Endothelial cell of umbilical vein (primary cell): ENCODE measurements around the gene ST8SIA2. TPM values are rescaled to one million over a fixed set of nuclear protein-coding genes. Genes with fewer than 3 reads are reported as not detected.

ENCODE experiments used
- BruUV-seq: library from RNA; stranded (reverse); fragments of 400-500 nt; replicated peaks from 2 replicates; lab custom pipeline; 2021; lab: Mats Ljungman, UMichigan
- CTCF ChIA-PET: fragments of 300-600, 350-600 bp; sonication (Branson Sonifier 250); formaldehyde crosslinking; loops from one replicate; lab custom pipeline; 2021; ENCODE audit warnings: antibody characterized with exemption, inconsistent platforms; lab: Charles Lee
- POLR2A ChIA-PET: fragments of 300-600, 350-600 bp; sonication (Branson Sonifier 250); formaldehyde crosslinking; loops from one replicate; lab custom pipeline; 2021; ENCODE audit warnings: antibody characterized with exemption, inconsistent platforms; lab: Charles Lee
- DNase-seq: peaks from one replicate; pipeline ENCODE4 v3.0.0-alpha.2; 2011; ENCODE audit warnings: low read depth, low spot score
- FAIRE-seq: peaks from 2 replicates; lab custom pipeline; 2011; peaks lifted over from hg19 to GRCh38; lab: Jason Lieb, UNC
- H2AFZ ChIP-seq: 2 replicates; pipeline ENCODE4 v1.6.0; 2012; ENCODE audit warnings: low read depth, low read length, control low read depth, inconsistent platforms
- H3K27ac ChIP-seq: 2 replicates; pipeline ENCODE4 v1.5.1; 2011; ENCODE audit warnings: low read depth, mild to moderate bottlenecking, control low read depth, low read length, moderate library complexity; ENCODE audit not compliant: insufficient read depth
- H3K27me3 ChIP-seq, 2 experiments: 2 replicates each; pipeline versions ENCODE4 v1.6.0 to v1.6.1; 2011; ENCODE audit warnings: low read length in 2 of 2, mixed read lengths in 1 of 2; ENCODE audit not compliant: control insufficient read depth in 2 of 2, insufficient read depth in 2 of 2
- H3K36me3 ChIP-seq, 2 experiments: 2 replicates in 1 of 2; 3 replicates in 1 of 2; pipeline ENCODE4 v1.5.1; 2011; ENCODE audit warnings: low read length in 2 of 2, mild to moderate bottlenecking in 1 of 2, moderate library complexity in 1 of 2; ENCODE audit not compliant: control insufficient read depth in 2 of 2, insufficient read depth in 2 of 2; ENCODE audit errors: extremely low read depth in 1 of 2
- H3K4me1 ChIP-seq: 3 replicates; pipeline ENCODE4 v1.5.1; 2011; ENCODE audit warnings: mild to moderate bottlenecking, low read length; ENCODE audit not compliant: control insufficient read depth, insufficient read depth; ENCODE audit errors: extremely low read depth
- H3K4me2 ChIP-seq: 2 replicates; pipeline ENCODE4 v1.6.1; 2011; ENCODE audit warnings: low read length, control low read depth, mixed read lengths; ENCODE audit not compliant: insufficient read depth
- H3K4me3 ChIP-seq, 3 experiments: fragments of 200-600 bp in 1 of 3; sonication (generic), shearing (Covaris generic) in 1 of 3; replicated peaks in 1 of 3; 2 replicates each; pipeline ENCODE4 v1.5.1; 2011 to 2016; ENCODE audit warnings: control low read depth in 3 of 3, low read length in 3 of 3, mild to moderate bottlenecking in 2 of 3, inconsistent platforms in 1 of 3, low read depth in 1 of 3, moderate library complexity in 1 of 3; ENCODE audit not compliant: insufficient read depth in 1 of 3
- H3K79me2 ChIP-seq: 2 replicates; pipeline ENCODE4 v1.6.0; 2012; ENCODE audit warnings: low read length, inconsistent platforms; ENCODE audit not compliant: control insufficient read depth, insufficient read depth
- H3K9ac ChIP-seq: replicated peaks from 2 replicates; pipeline ENCODE3; 2011; ENCODE audit warnings: low read length, control low read depth; ENCODE audit not compliant: insufficient read depth; ENCODE audit errors: extremely low read depth
- H3K9me1 ChIP-seq: replicated peaks from 3 replicates; pipeline ENCODE4 v1.6.0; 2011; ENCODE audit warnings: mild to moderate bottlenecking, low read length; ENCODE audit not compliant: control insufficient read depth, insufficient read depth; ENCODE audit errors: extremely low read depth
- H3K9me3 ChIP-seq: replicated peaks from 2 replicates; pipeline ENCODE4 v1.5.1; 2012; ENCODE audit warnings: low read length, inconsistent platforms; ENCODE audit not compliant: control insufficient read depth, insufficient read depth
- H4K20me1 ChIP-seq: replicated peaks from 2 replicates; pipeline ENCODE3; 2011; ENCODE audit warnings: mild to moderate bottlenecking, low read length; ENCODE audit not compliant: control insufficient read depth, insufficient read depth; ENCODE audit errors: extremely low read depth
- EZH2 ChIP-seq: IDR thresholded peaks from 2 replicates; pipeline ENCODE4 v1.6.1; 2012; ENCODE audit warnings: borderline replicate concordance, low read depth, mild to moderate bottlenecking, moderate library complexity, low read length, inconsistent platforms; ENCODE audit not compliant: severe bottlenecking
- FOS ChIP-seq: IDR thresholded peaks from 2 replicates; pipeline ENCODE4 v1.6.1; 2011; ENCODE audit warnings: mild to moderate bottlenecking, low read length, moderate library complexity, borderline replicate concordance; ENCODE audit not compliant: insufficient read depth
- GATA2 ChIP-seq: IDR thresholded peaks from 2 replicates; pipeline ENCODE4 v1.7.0; 2011; ENCODE audit warnings: low read depth, mild to moderate bottlenecking, moderate library complexity, mixed read lengths, low read length; ENCODE audit not compliant: insufficient read length, insufficient read depth
- JUN ChIP-seq: IDR thresholded peaks from 2 replicates; pipeline ENCODE4 v1.6.1; 2011; ENCODE audit warnings: borderline replicate concordance, low read depth; ENCODE audit not compliant: insufficient read length, insufficient read depth
- MYC ChIP-seq: IDR thresholded peaks from one replicate; pipeline ENCODE4 v1.6.1; 2011; ENCODE audit warnings: mild to moderate bottlenecking, low read depth, low read length
- POLR2A ChIP-seq: IDR thresholded peaks from 2 replicates; pipeline ENCODE4 v1.6.1; 2012; ENCODE audit warnings: low read depth, mild to moderate bottlenecking, control low read depth, low read length
- POLR2AphosphoS5 ChIP-seq: IDR thresholded peaks from 2 replicates; pipeline ENCODE4 v1.6.1; 2012; ENCODE audit warnings: low read depth, mild to moderate bottlenecking, control low read depth, low read length, moderate library complexity; ENCODE audit not compliant: insufficient read depth
- dilution Hi-C: fragments of 300-500 bp; cut with MboI; formaldehyde crosslinking; loops from one replicate; pipeline ENCODE4 v1.15.0; 2019; ENCODE audit warnings: low sequenced_read_pairs; ENCODE audit not compliant: extremely low pct_ligation_motif_present
- intact Hi-C: fragments of 100-400 bp; cut with micrococcal nuclease; formaldehyde crosslinking; loops from one replicate; pipeline ENCODE4 v1.10.0; 2022
- polyA plus RNA-seq, 4 experiments: library from polyadenylated mRNA; depleted of rRNA in 3 of 4; stranded (reverse) in 3 of 4; unstranded in 1 of 4; fragments of >200 nt; gene quantifications; 2 replicates each; pipeline versions ENCODE4 v1.2.1 to v1.2.3, GENCODE V29; 2011 to 2012; ENCODE audit warnings: missing spikeins in 1 of 4
- total RNA-seq: library from RNA; stranded (reverse); gene quantifications from 2 replicates; pipeline ENCODE4 v1.2.3, GENCODE V29; 2021
- TF ChIP-seq, protein P1 (sequence below): IDR thresholded peaks from 2 replicates; pipeline ENCODE4 v1.6.1; 2011; ENCODE audit not compliant: insufficient read depth, insufficient read length
- TF ChIP-seq, protein P2 (sequence below), 2 donors: IDR thresholded peaks; 1 replicate in 1 of 2; 2 replicates in 1 of 2; pipeline ENCODE4 v1.5.1; 2011; ENCODE audit warnings: low read length in 2 of 2, mild to moderate bottlenecking in 2 of 2, moderate library complexity in 2 of 2, control low read depth in 1 of 2, inconsistent platforms in 1 of 2, low read depth in 1 of 2; ENCODE audit not compliant: insufficient read depth in 1 of 2; ENCODE audit errors: extremely low read depth in 1 of 2

The ST8SIA2 gene
- total and polyA plus RNA-seq, 2 donors (not counting 3 experiments of a cell fraction or from before 2014, with no cell fraction given) = 0.35 to 0.46 TPM

DNA sequence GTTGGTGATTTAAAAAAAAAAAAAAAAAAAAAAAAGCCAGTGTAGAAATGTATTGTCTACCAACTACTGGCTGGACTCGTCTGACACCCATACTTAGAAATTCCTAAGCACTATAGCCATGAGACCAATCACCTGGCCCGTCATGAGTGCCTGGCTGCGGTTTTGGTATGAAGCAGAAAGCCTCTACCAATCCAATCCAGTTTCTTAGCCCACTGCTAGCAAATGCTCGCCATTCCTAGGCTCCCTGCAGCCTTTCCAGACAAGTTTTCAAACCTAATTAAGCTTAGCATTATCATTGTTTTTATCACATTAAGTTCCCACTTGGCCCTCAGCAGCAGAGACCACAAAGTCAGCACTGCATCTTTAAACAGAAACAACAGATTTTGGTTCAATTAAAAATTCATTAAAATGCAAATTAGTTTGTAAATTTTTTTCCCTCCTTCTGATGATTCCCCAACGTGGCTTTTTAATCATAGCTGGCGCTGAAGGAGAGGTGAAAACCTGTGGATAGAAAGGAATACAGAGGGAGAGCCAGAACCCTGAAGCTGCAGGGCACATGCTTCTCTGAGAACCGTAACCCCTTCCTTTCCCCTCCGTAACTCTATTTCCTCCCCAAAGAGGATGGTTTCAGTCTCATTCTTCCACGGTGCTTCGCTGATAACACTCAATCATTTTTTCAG lies 32.2 kb upstream of the ST8SIA2 start:
- intact Hi-C loops = no loop called here
- H3K9me3 ChIP-seq = no peaks in the 10 kb centered on the region
- FAIRE-seq = no peak
- no peaks in the 10 kb centered on the region for H3K27me3 ChIP-seq
- no peak overlapping the region for H2AFZ ChIP-seq
- BruUV-seq = no TSS peak
- CTCF ChIA-PET = no interaction called here
- POLR2A ChIA-PET = no interaction called here
- H3K79me2 ChIP-seq = no peaks in the 10 kb centered on the region
- no peaks in the 10 kb centered on the region for H3K4me1 ChIP-seq
- H3K27ac ChIP-seq = no peak overlapping the region
- H3K4me2 ChIP-seq = no peak overlapping the region
- no peak for DNase-seq
- dilution Hi-C loops = no loop called here
- H3K9ac ChIP-seq = no peak overlapping the region
- no peaks in the 10 kb centered on the region for H3K36me3 ChIP-seq
- TF ChIP-seq MYC (no peak), POLR2A (no peak), JUN (no peak), EZH2 (no peak), POLR2AphosphoS5 (no peak)
- TF ChIP-seq, protein P1, sequence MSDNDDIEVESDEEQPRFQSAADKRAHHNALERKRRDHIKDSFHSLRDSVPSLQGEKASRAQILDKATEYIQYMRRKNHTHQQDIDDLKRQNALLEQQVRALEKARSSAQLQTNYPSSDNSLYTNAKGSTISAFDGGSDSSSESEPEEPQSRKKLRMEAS = no peak
- no peak overlapping the region for H3K4me3 ChIP-seq
- no peaks in the 10 kb centered on the region for H4K20me1 ChIP-seq
- no peaks in the 10 kb centered on the region for H3K9me1 ChIP-seq

DNA sequence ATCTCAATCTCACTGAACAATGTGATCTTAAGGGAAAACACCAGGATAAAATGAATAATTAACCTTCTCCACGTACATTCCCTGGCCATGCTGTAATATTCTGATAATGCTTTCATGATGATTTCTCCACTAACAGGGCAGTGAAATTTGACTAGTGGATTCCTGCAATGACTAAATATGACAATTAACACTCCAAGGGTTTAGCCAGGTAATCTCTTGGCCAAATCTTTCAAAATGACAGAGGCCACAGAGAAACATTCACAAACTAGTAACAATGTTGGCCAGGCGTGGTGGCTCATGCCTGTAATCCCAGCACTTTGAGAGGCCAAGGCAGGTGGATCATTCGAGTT lies 31.7 kb upstream of the ST8SIA2 start:
- ChIA-PET CTCF (no interaction called here), POLR2A (no interaction called here)
- Histone ChIP-seq H3K36me3 (no peaks in the 10 kb centered on the region), H3K27me3 (no peaks in the 10 kb centered on the region), H3K4me2 (no peak overlapping the region), H3K27ac (no peak overlapping the region), H2AFZ (no peak overlapping the region), H3K9me3 (no peaks in the 10 kb centered on the region), H3K4me1 (no peaks in the 10 kb centered on the region), H4K20me1 (no peaks in the 10 kb centered on the region), H3K4me3 (no peak overlapping the region), H3K9ac (no peak overlapping the region), H3K79me2 (no peaks in the 10 kb centered on the region), H3K9me1 (no peaks in the 10 kb centered on the region)
- DNase-seq (no peak), FAIRE-seq (no peak)
- TF ChIP-seq POLR2AphosphoS5 (no peak), JUN (no peak), GATA2 (no peak), FOS (no peak), EZH2 (no peak), MYC (no peak), POLR2A (no peak)
- TF ChIP-seq, protein P1 = no peak
- TF ChIP-seq, protein P2, sequence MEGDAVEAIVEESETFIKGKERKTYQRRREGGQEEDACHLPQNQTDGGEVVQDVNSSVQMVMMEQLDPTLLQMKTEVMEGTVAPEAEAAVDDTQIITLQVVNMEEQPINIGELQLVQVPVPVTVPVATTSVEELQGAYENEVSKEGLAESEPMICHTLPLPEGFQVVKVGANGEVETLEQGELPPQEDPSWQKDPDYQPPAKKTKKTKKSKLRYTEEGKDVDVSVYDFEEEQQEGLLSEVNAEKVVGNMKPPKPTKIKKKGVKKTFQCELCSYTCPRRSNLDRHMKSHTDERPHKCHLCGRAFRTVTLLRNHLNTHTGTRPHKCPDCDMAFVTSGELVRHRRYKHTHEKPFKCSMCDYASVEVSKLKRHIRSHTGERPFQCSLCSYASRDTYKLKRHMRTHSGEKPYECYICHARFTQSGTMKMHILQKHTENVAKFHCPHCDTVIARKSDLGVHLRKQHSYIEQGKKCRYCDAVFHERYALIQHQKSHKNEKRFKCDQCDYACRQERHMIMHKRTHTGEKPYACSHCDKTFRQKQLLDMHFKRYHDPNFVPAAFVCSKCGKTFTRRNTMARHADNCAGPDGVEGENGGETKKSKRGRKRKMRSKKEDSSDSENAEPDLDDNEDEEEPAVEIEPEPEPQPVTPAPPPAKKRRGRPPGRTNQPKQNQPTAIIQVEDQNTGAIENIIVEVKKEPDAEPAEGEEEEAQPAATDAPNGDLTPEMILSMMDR (IDR thresholded peaks at IDR 0.05; ENCODE audit: extremely low read depth in 1 of 2, insufficient read depth in 1 of 2, low read depth in 1 of 2, low read length in 2 of 2) = no peak
- BruUV-seq = no TSS peak
- dilution Hi-C loops (no loop called here), intact Hi-C loops (no loop called here)
